ENCODE measurements around the gene ATL2.

GRCh38 chr2:38259311-38259710, 117.8 kb downstream of the ATL2 start:
- TF ChIP-seq POLR2AphosphoS5 (IDR thresholded peaks at IDR 0.05; ENCODE audit: borderline replicate concordance, low read depth, low read length) (no peak), EZH2 (IDR thresholded peaks at IDR 0.05) (no peak)
